Measurements from ENCODE around the gene SET.
"Not testable (repeated sequence)": the region's sequence is repeated elsewhere in the genome, so short reads cannot be mapped to it uniquely, and the experiment has no call there.

GRCh38 chr9:128666481-128666941 lies 22.5 kb upstream of the SET start:
- not testable (repeated sequence) for TF ChIP-seq CTCF (IDR thresholded peaks at IDR 0.05 in 4 of 5, conservative IDR thresholded peaks at IDR 0.05 in 1 of 5); POLR2A (IDR thresholded peaks at IDR 0.05)
